Right renal pelvis (tissue), 4 donors: ENCODE results near the gene THAP6. TPM values are rescaled to one million over a fixed set of nuclear protein-coding genes. Genes with fewer than 3 reads are reported as not detected.

Source experiments
- DNase-seq, 4 donors: peaks; one replicate each; pipeline ENCODE4 v3.0.0-alpha.2; 2013; ENCODE audit warnings: low read depth in 4 of 4, low spot score in 3 of 4, missing footprints in 1 of 4
- polyA plus RNA-seq, 4 donors: library from polyadenylated mRNA; unstranded; fragments of 120-200 nt; gene quantifications; one replicate each; pipeline ENCODE4 v1.2.1, GENCODE V29; 2013; ENCODE audit not compliant: insufficient read length in 4 of 4

The THAP6 gene
- polyA plus RNA-seq, 4 donors = 18.4 to 25.9 (median 22.0) TPM

DNA sequence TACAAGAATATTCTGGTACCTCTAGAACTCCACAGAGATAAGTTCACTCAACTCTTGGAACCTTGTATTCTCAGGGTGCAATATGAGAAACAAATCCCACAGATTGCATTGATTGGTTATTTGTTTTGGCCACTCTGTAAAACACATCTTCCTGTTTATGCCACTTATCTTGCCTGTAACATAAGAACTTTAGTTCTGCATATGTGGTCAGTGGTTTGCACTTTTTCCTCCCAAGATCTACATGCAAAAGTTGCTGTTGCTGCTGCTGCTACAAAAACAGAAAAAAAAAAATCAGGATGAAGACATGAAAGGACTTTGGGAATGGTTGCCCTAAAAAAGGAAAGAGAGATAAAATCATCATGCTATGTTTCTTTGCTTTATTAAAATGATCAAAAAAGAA, 51.2 kb downstream of the THAP6 start:
- DNase-seq = no peak

DNA sequence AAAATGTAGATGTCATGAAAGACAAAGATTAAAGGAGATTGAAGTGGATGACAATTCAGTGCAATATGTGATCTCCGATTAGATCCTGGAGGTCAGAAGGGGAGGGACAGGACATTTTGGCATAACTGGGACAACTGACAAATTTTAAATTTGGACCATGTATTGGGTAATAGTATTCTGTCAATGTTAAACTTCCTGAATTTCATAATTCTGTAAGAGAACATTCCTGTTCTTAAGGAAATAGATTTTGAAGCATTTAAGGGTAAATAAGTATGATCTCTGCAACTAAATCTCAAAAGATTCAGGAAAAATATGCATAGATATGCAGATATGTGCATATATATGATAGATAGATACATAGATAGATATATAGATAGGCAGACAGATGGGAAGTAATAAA, 52.6 kb downstream of the THAP6 start:
- DNase-seq = no peak

DNA sequence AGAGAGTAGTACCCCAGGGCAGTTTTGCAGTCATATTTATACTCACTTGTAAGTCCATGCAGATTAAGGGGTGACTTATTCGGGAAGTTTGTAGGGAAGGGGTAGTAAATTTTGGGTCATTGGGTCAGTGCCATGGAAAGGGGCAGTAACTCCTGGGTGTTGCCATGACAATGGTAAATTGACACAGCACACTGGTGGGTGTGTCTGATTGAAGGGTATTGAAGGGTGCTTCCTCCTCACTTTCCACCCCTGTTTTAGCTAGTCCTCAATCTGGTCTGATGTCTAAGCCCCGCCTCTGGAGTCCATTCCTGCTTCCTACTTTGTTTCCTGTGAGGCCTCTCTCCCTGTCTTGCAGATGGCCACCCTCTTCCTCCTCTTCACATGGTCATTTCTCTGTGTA, 53.5 kb downstream of the THAP6 start:
- no peak for DNase-seq

Other genes starting within 250 kb of the THAP6 start
- gene RCHY1, start 70 bp upstream of the THAP6 start, polyA plus RNA-seq = 10 to 100 TPM; 45.0 to 63.1 (median 56.4) TPM
- under 1 TPM; 0.10 to 0.21 (median 0.15) TPM for gene ODAPH, start 41.6 kb downstream of the THAP6 start, polyA plus RNA-seq
- gene CDKL2, start 116.1 kb downstream of the THAP6 start, polyA plus RNA-seq = 10 to 100 TPM; 11.2 to 13.5 (median 12.6) TPM
- gene G3BP2, start 158.9 kb downstream of the THAP6 start, polyA plus RNA-seq = 100 to 1,000 TPM; 150 to 184 (median 175) TPM
- gene USO1, start 210.1 kb downstream of the THAP6 start, polyA plus RNA-seq = 10 to 100 TPM; 80.6 to 92.5 (median 89.9) TPM